Neural cell (in vitro differentiated cells): Measurements from ENCODE around the gene CTNNB1.

Source experiments
- CTCF ChIP-seq: fragments of 450-650 bp; IDR thresholded peaks from 2 replicates; pipeline ENCODE4 v1.5.1; 2014; ENCODE audit warnings: antibody characterized with exemption, mild to moderate bottlenecking, moderate library complexity; ENCODE audit not compliant: poor library complexity, severe bottlenecking
- EP300 ChIP-seq: fragments of 450-650 bp; conservative IDR thresholded peaks from 2 replicates; pipeline ENCODE4 v1.6.1; 2014; ENCODE audit warnings: antibody characterized with exemption, mild to moderate bottlenecking, moderate library complexity; ENCODE audit not compliant: poor library complexity, severe bottlenecking
- EZH2 ChIP-seq: fragments of 200-600, 300-800 bp; shearing (Covaris generic), sonication (generic); IDR thresholded peaks from 2 replicates; pipeline ENCODE4 v1.6.1; 2014; ENCODE audit warnings: antibody characterized with exemption, low read length, borderline replicate concordance, mild to moderate bottlenecking; ENCODE audit not compliant: insufficient read depth, poor library complexity, severe bottlenecking
- POLR2AphosphoS5 ChIP-seq: IDR thresholded peaks from 2 replicates; pipeline ENCODE4 v1.6.1; 2012
- RAD21 ChIP-seq: fragments of 450-650 bp; conservative IDR thresholded peaks from 2 replicates; pipeline ENCODE4 v1.6.1; 2014; ENCODE audit warnings: antibody characterized with exemption, mild to moderate bottlenecking, moderate library complexity
- REST ChIP-seq: IDR thresholded peaks from 2 replicates; pipeline ENCODE4 v1.6.1; 2012; ENCODE audit warnings: borderline replicate concordance
- SMC3 ChIP-seq: fragments of 450-650 bp; conservative IDR thresholded peaks from 2 replicates; pipeline ENCODE4 v1.6.1; 2014; ENCODE audit warnings: antibody characterized with exemption, mild to moderate bottlenecking, moderate library complexity; ENCODE audit not compliant: poor library complexity

- no peak for TF ChIP-seq CTCF
- no peak for TF ChIP-seq EZH2
- TF ChIP-seq RAD21: no peak
- no peak for TF ChIP-seq SMC3
- TF ChIP-seq EP300: no peak
- no peak for TF ChIP-seq REST
- TF ChIP-seq POLR2AphosphoS5: no peak
Observed at GRCh38 chr3:41219424-41219823, 20.1 kb downstream of the CTNNB1 start.
